ENCODE data around the gene TMEM135.
A peak's percentile ranks its signal among the peaks of the same experiment; 100 is the strongest.
"Not testable (repeated sequence)": the region's sequence is repeated elsewhere in the genome, so short reads cannot be mapped to it uniquely, and the experiment has no call there.

Gene TMEM135

GRCh38 chr11:87136236-87136635 lies 98.5 kb downstream of the TMEM135 start:
- FAIRE-seq = no peak
- TF ChIP-seq POLR2AphosphoS5 (IDR thresholded peaks at IDR 0.05; ENCODE audit: low read depth, low read length) (no peak), TAF1 (IDR thresholded peaks at IDR 0.05; ENCODE audit: borderline replicate concordance, low read depth, low read length) (no peak), POLR2A (IDR thresholded peaks at IDR 0.05; ENCODE audit: low read depth, low read length) (no peak)
- no peak for DNase-seq (ENCODE audit: insufficient read length)

- DNase-seq (ENCODE audit: insufficient read length) (no peak), FAIRE-seq (no peak)
- TF ChIP-seq POLR2A (IDR thresholded peaks at IDR 0.05; ENCODE audit: low read depth, low read length) (no peak), TAF1 (IDR thresholded peaks at IDR 0.05; ENCODE audit: borderline replicate concordance, low read depth, low read length) (no peak), POLR2AphosphoS5 (IDR thresholded peaks at IDR 0.05; ENCODE audit: low read depth, low read length) (no peak)
These were observed 100.0 kb downstream of the TMEM135 start for GRCh38 chr11:87137711-87138110.

GRCh38 chr11:87139475-87139874 lies 101.7 kb downstream of the TMEM135 start:
- FAIRE-seq = peak; percentile 67
- no peak for DNase-seq (ENCODE audit: insufficient read length)

GRCh38 chr11:87141322-87141721 lies 103.6 kb downstream of the TMEM135 start:
- DNase-seq (ENCODE audit: insufficient read length) = no peak
- FAIRE-seq = no peak
- no peak for TF ChIP-seq POLR2A (IDR thresholded peaks at IDR 0.05; ENCODE audit: low read depth, low read length)
- no peak for TF ChIP-seq POLR2AphosphoS5 (IDR thresholded peaks at IDR 0.05; ENCODE audit: low read depth, low read length)
- no peak for TF ChIP-seq TAF1 (IDR thresholded peaks at IDR 0.05; ENCODE audit: borderline replicate concordance, low read depth, low read length)

More at GRCh38 chr11:87139475-87139874, 101.7 kb downstream of the TMEM135 start:
- TF ChIP-seq TAF1 (IDR thresholded peaks at IDR 0.05; ENCODE audit: borderline replicate concordance, low read depth, low read length) (no peak), POLR2AphosphoS5 (IDR thresholded peaks at IDR 0.05; ENCODE audit: low read depth, low read length) (no peak), POLR2A (IDR thresholded peaks at IDR 0.05; ENCODE audit: low read depth, low read length) (no peak)

- DNase-seq (ENCODE audit: insufficient read length) = no peak
- TF ChIP-seq POLR2A (IDR thresholded peaks at IDR 0.05; ENCODE audit: low read depth, low read length) (no peak), POLR2AphosphoS5 (IDR thresholded peaks at IDR 0.05; ENCODE audit: low read depth, low read length) (no peak), TAF1 (IDR thresholded peaks at IDR 0.05; ENCODE audit: borderline replicate concordance, low read depth, low read length) (no peak)
- no peak for FAIRE-seq
These were observed 104.3 kb downstream of the TMEM135 start for GRCh38 chr11:87141980-87142514.

- TF ChIP-seq POLR2A (IDR thresholded peaks at IDR 0.05; ENCODE audit: low read depth, low read length) (no peak), TAF1 (IDR thresholded peaks at IDR 0.05; ENCODE audit: borderline replicate concordance, low read depth, low read length) (no peak), POLR2AphosphoS5 (IDR thresholded peaks at IDR 0.05; ENCODE audit: low read depth, low read length) (no peak)
- DNase-seq (ENCODE audit: insufficient read length) = no peak
- FAIRE-seq = no peak
These were observed 104.9 kb downstream of the TMEM135 start for GRCh38 chr11:87142594-87142993.

- no peak for FAIRE-seq
- no peak for DNase-seq (ENCODE audit: insufficient read length)
- TF ChIP-seq TAF1 (IDR thresholded peaks at IDR 0.05; ENCODE audit: borderline replicate concordance, low read depth, low read length) (no peak), POLR2A (IDR thresholded peaks at IDR 0.05; ENCODE audit: low read depth, low read length) (no peak), POLR2AphosphoS5 (IDR thresholded peaks at IDR 0.05; ENCODE audit: low read depth, low read length) (no peak)
These were observed 105.9 kb downstream of the TMEM135 start for GRCh38 chr11:87143641-87144040.

GRCh38 chr11:87144252-87144651 lies 106.5 kb downstream of the TMEM135 start:
- no peak for TF ChIP-seq POLR2AphosphoS5 (IDR thresholded peaks at IDR 0.05; ENCODE audit: low read depth, low read length)
- no peak for TF ChIP-seq POLR2A (IDR thresholded peaks at IDR 0.05; ENCODE audit: low read depth, low read length)
- no peak for TF ChIP-seq TAF1 (IDR thresholded peaks at IDR 0.05; ENCODE audit: borderline replicate concordance, low read depth, low read length)
- FAIRE-seq (no peak), DNase-seq (ENCODE audit: insufficient read length) (no peak)

GRCh38 chr11:87148749-87149148 lies 111.0 kb downstream of the TMEM135 start:
- DNase-seq (ENCODE audit: insufficient read length) (no peak), FAIRE-seq (no peak)
- no peak for TF ChIP-seq POLR2AphosphoS5 (IDR thresholded peaks at IDR 0.05; ENCODE audit: low read depth, low read length)
- TF ChIP-seq TAF1 (IDR thresholded peaks at IDR 0.05; ENCODE audit: borderline replicate concordance, low read depth, low read length) = no peak
- TF ChIP-seq POLR2A (IDR thresholded peaks at IDR 0.05; ENCODE audit: low read depth, low read length) = no peak

- DNase-seq (ENCODE audit: insufficient read length); FAIRE-seq: not testable (repeated sequence)
These were observed 112.0 kb downstream of the TMEM135 start for GRCh38 chr11:87149782-87150181.

- TF ChIP-seq TAF1 (IDR thresholded peaks at IDR 0.05; ENCODE audit: borderline replicate concordance, low read depth, low read length) (no peak), POLR2A (IDR thresholded peaks at IDR 0.05; ENCODE audit: low read depth, low read length) (no peak), POLR2AphosphoS5 (IDR thresholded peaks at IDR 0.05; ENCODE audit: low read depth, low read length) (no peak)
- no peak for DNase-seq (ENCODE audit: insufficient read length)
- FAIRE-seq = no peak
These were observed 113.2 kb downstream of the TMEM135 start for GRCh38 chr11:87150936-87151335.

GRCh38 chr11:87154246-87154645 lies 116.5 kb downstream of the TMEM135 start:
- TF ChIP-seq POLR2AphosphoS5 (IDR thresholded peaks at IDR 0.05; ENCODE audit: low read depth, low read length) (no peak), TAF1 (IDR thresholded peaks at IDR 0.05; ENCODE audit: borderline replicate concordance, low read depth, low read length) (no peak), POLR2A (IDR thresholded peaks at IDR 0.05; ENCODE audit: low read depth, low read length) (no peak)
- FAIRE-seq = no peak

GRCh38 chr11:87156970-87157369 lies 119.2 kb downstream of the TMEM135 start:
- FAIRE-seq = no peak
- TF ChIP-seq TAF1 (IDR thresholded peaks at IDR 0.05; ENCODE audit: borderline replicate concordance, low read depth, low read length) (no peak), POLR2AphosphoS5 (IDR thresholded peaks at IDR 0.05; ENCODE audit: low read depth, low read length) (no peak), POLR2A (IDR thresholded peaks at IDR 0.05; ENCODE audit: low read depth, low read length) (no peak)

More at GRCh38 chr11:87154246-87154645, 116.5 kb downstream of the TMEM135 start:
- no peak for DNase-seq (ENCODE audit: insufficient read length)

GRCh38 chr11:87169076-87169475 lies 131.3 kb downstream of the TMEM135 start:
- not testable (repeated sequence) for DNase-seq (ENCODE audit: insufficient read length); FAIRE-seq

More at GRCh38 chr11:87156970-87157369, 119.2 kb downstream of the TMEM135 start:
- no peak for DNase-seq (ENCODE audit: insufficient read length)
